ENCODE measurements around the gene CACNA2D3.

The CACNA2D3 gene

DNA sequence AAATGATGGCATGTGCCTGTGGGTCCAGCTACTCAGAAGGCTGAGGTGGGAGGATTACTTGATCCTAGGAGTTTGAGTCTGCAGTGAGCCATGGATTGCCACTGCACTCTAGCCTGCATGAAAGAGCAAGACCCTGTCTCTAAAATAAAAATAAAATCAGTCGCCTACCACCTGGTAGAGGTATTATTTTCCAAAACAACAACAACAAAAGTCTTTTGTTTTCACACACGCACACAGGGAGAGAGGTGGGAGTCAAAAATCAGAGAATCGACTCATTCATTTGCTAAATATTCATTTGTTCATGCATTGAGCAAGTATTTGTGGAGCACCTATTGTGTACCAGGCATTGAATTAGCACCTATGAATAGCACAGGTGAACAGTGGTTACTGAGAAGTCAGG lies 587.4 kb downstream of the CACNA2D3 start:
- Histone ChIP-seq H3K27me3 (ENCODE audit: low read depth) (no peaks in the 10 kb centered on the region), H3K36me3 (replicated peaks) (no peaks in the 10 kb centered on the region), H3K4me1 (peaks cover 51% of the 10 kb centered on the region), H3K4me3 (no peak overlapping the region), H3K9me3 (no peaks in the 10 kb centered on the region)
- DNase-seq (ENCODE audit: low spot score in 2 of 2) = peak; percentile 36 to 75
- in situ Hi-C loops (cut with MboI; ENCODE audit: low sequenced_read_pairs) = no loop called here

DNA sequence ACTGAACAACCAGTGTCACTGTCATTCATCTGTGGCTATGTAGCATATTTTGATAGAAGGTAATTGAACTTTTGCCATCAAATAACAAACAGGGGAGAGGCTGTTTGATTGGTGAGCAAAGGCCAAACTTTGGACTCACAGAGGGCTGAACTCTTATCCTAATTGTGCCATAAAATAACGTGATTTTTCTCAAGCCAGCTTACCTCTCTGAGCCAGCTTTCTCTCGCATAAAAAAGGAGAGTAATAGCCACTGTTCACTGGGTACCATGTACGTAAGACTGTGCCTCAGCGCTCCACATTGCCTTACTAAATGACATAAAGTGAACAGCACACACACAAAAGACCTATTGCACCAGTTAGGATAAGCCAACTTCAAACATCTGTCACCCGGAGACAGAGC lies 588.6 kb downstream of the CACNA2D3 start:
- no peaks in the 10 kb centered on the region for H3K27me3 ChIP-seq (ENCODE audit: low read depth)
- in situ Hi-C loops (cut with MboI; ENCODE audit: low sequenced_read_pairs) = no loop called here
- no peak overlapping the region for H3K4me3 ChIP-seq
- no peaks in the 10 kb centered on the region for H3K36me3 ChIP-seq (replicated peaks)
- no peak for DNase-seq (ENCODE audit: low spot score in 2 of 2)
- H3K4me1 ChIP-seq = peaks cover 40% of the 10 kb centered on the region
- H3K9me3 ChIP-seq = no peaks in the 10 kb centered on the region

DNA sequence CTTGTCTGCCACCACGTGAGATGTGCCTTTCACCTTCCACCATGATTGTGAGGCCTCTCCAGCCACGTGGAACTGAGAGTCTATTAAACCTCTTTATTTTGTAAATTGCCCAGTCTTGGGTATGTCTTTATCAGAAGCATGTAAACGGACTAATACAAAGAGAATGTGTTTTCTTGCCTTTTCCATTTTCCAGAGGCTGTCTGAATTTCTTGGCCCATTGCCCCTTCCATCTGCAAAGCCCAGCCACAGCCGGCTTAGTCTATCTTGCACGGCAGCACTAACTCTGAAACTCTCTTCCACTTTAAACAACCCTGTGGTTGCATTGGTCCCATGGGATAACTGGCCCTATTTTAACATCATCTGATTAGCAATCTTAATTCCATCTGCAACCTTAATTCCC lies 590.2 kb downstream of the CACNA2D3 start:
- H3K27me3 ChIP-seq (ENCODE audit: low read depth) = no peaks in the 10 kb centered on the region
- H3K4me3 ChIP-seq = no peak overlapping the region
- peaks cover 37% of the 10 kb centered on the region for H3K4me1 ChIP-seq
- no peaks in the 10 kb centered on the region for H3K9me3 ChIP-seq
- DNase-seq (ENCODE audit: low spot score in 2 of 2) = peak in 1 of 2 experiments; percentile 34
- H3K36me3 ChIP-seq (replicated peaks) = no peaks in the 10 kb centered on the region
- in situ Hi-C loops (cut with MboI; ENCODE audit: low sequenced_read_pairs) = no loop called here

DNA sequence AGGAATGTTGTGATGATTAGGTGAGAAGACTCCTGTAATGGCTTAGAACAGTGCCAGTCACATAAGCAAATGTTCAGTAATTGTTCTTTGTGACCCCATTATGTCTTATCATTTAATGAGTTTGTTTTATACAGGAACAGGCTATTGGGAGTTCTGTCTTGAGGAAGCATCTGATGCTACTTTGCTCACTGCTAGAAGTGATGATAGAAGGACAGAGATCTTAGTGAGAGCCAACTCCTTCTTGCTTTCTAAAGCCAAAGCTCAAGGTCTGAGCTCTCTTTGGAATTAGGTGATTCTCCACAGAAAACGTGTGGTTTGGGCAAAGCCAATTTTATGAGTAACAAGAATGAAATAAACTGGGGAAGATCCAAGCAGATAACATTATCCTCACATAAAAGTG lies 590.7 kb downstream of the CACNA2D3 start:
- no peak overlapping the region for H3K4me3 ChIP-seq
- in situ Hi-C loops (cut with MboI; ENCODE audit: low sequenced_read_pairs) = no loop called here
- no peaks in the 10 kb centered on the region for H3K36me3 ChIP-seq (replicated peaks)
- DNase-seq (ENCODE audit: low spot score in 2 of 2) = no peak
- no peaks in the 10 kb centered on the region for H3K9me3 ChIP-seq
- H3K4me1 ChIP-seq = peaks cover 32% of the 10 kb centered on the region
- no peaks in the 10 kb centered on the region for H3K27me3 ChIP-seq (ENCODE audit: low read depth)

DNA sequence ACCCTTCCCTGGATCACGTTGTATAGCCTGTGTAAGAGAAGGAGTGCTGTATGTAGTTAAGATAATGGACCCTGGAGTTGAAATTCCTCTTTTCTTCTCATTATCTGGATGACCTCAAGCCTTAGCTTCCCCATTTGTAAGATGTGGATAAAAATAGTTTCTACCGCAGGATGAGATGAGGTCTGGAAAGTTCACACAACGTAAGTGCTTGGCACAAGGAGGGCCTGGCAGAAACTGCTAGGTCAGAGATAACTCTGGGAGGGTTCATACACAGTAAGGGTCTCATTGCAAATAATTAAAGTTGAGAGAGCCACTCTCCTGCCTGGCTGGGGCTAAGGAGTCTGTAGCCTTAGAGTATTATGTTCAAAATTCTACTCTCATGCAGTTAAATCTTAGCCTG lies 591.1 kb downstream of the CACNA2D3 start:
- Histone ChIP-seq H3K4me3 (no peak overlapping the region), H3K4me1 (peaks cover 27% of the 10 kb centered on the region), H3K36me3 (replicated peaks) (no peaks in the 10 kb centered on the region), H3K9me3 (no peaks in the 10 kb centered on the region), H3K27me3 (ENCODE audit: low read depth) (no peaks in the 10 kb centered on the region)
- no peak for DNase-seq (ENCODE audit: low spot score in 2 of 2)
- in situ Hi-C loops (cut with MboI; ENCODE audit: low sequenced_read_pairs) = no loop called here

DNA sequence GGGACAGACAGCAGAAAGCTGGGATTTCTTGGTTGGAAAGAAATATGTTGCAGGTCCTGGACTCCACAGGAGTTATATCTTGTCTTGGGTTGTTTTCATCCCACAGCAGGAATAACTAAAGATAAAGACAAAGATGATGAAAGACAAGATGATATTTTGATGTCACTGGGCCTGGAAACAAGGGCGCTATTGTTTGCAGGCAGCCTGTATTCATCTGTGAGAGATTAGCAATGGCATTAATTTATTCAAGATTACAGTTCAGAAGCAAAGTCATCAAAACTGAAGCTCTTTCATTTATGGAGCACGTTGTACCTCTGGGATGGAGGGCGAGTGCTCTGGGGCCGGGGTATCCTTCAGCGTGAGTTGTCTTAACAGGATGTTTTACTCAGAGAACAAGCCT lies 591.7 kb downstream of the CACNA2D3 start:
- no peaks in the 10 kb centered on the region for H3K36me3 ChIP-seq (replicated peaks)
- H3K4me1 ChIP-seq = peaks cover 23% of the 10 kb centered on the region
- no peaks in the 10 kb centered on the region for H3K27me3 ChIP-seq (ENCODE audit: low read depth)
- in situ Hi-C loops (cut with MboI; ENCODE audit: low sequenced_read_pairs) = no loop called here
- DNase-seq (ENCODE audit: low spot score in 2 of 2) = no peak
- H3K4me3 ChIP-seq = no peak overlapping the region
- no peaks in the 10 kb centered on the region for H3K9me3 ChIP-seq

DNA sequence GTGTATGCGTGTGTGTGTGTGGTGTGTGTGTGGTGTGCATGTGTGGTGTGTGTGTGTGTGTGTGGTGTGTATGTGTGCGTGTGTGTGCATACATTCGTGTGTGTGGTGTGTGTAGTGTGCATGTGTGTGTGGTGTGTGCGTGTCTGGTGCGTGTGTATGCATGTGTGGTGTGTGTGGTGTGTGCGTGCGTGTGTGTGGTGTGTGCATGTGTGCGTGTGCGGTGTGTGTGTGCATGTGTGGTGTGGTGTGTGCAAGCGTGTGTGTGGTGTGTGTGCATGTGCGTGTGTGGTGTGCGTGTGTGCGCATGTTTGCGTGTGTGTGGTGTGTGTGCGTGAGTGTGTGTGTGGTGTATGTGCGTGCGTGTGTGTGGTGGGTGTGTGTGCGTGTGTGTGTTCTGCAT lies 595.2 kb downstream of the CACNA2D3 start:
- in situ Hi-C loops (cut with MboI; ENCODE audit: low sequenced_read_pairs) = no loop called here
- H3K36me3 ChIP-seq (replicated peaks) = no peaks in the 10 kb centered on the region
- no peak overlapping the region for H3K4me3 ChIP-seq
- no peaks in the 10 kb centered on the region for H3K9me3 ChIP-seq
- no peak for DNase-seq (ENCODE audit: low spot score in 2 of 2)
- no peaks in the 10 kb centered on the region for H3K4me1 ChIP-seq
- no peaks in the 10 kb centered on the region for H3K27me3 ChIP-seq (ENCODE audit: low read depth)

DNA sequence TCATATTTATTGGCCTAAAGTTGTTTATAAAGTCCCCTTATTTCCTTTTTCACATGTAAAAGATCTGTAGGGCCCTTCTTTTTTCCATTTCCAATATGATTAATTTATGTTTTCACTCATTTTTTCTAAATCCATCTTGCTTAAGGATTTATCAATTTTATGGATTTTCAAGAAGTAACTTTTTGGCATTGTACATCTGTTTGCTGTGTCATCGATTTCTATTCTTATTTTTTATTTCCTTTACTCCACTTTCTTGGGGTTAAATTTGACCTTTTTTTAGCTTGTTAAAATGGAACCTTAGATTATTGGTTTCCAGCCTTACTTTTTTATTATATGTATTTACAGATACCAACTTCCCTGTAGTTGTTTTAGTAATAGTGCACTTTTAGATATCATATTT lies 597.6 kb downstream of the CACNA2D3 start:
- H3K4me3 ChIP-seq = no peak overlapping the region
- no peak for DNase-seq (ENCODE audit: low spot score in 2 of 2)
- H3K9me3 ChIP-seq = no peaks in the 10 kb centered on the region; the same call in 1 of the 2 replicates
- no peaks in the 10 kb centered on the region for H3K4me1 ChIP-seq
- no peaks in the 10 kb centered on the region for H3K27me3 ChIP-seq (ENCODE audit: low read depth)
- no peaks in the 10 kb centered on the region for H3K36me3 ChIP-seq (replicated peaks)
- in situ Hi-C loops (cut with MboI; ENCODE audit: low sequenced_read_pairs) = no loop called here

DNA sequence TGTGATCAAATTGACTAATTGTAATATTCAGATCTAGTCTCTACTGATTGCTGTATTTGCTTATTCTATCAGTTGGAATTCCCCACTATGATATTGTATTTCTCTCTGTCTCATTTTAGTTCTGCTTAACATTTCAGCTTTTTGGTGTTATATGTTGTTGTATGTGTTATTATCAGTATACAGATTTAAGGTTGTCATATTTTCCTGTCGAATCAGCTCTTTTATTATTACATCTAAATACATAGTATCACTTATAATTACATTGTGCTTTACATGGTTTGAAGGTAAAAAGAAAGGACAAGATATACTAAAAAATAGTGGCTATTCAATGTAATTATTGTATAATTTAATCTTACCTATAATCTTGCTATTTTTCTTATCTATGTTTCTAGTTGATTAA lies 598.3 kb downstream of the CACNA2D3 start:
- in situ Hi-C loops (cut with MboI; ENCODE audit: low sequenced_read_pairs) = no loop called here
- peaks cover 2% of the 10 kb centered on the region for H3K9me3 ChIP-seq
- no peaks in the 10 kb centered on the region for H3K36me3 ChIP-seq (replicated peaks)
- no peaks in the 10 kb centered on the region for H3K4me1 ChIP-seq
- DNase-seq (ENCODE audit: low spot score in 2 of 2) = no peak
- no peaks in the 10 kb centered on the region for H3K27me3 ChIP-seq (ENCODE audit: low read depth)
- H3K4me3 ChIP-seq = no peak overlapping the region

DNA sequence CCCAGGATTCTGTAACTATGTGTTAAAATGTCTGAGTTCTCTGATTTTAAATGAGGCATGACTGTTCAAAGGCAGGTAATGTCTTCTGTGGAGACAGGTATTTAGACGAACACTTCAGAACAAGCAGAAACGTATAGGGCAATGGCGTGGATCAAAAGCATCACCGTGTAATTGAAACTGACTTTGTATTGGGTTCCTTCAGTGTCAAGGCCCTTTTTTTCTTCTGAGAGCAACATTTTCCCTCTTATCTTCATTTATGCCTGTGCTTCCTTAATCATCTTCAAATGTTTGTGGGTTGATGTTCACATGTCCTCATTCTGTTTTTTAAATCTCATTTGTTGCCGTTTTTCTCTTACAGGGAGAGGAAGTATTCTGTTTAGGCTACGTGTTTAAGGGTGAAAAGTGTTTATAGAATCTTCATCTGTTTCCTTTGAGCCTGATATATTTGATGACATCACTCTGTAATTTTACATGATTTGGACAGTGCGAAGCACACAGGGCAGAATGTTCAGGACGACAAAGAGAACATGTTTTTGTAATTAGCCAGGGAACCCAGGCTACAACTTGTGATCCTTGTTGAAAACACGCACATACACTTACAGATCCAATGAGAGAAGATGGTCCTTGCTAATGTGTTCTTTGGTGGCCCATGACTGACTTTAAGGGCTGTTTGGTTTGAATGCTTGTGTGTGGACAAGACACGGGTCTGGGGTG lies 609.5 kb downstream of the CACNA2D3 start:
- 0 out of 2 replicates have a peak, but pooled peaks cover 9% of the 10 kb centered on the region for H3K9me3 ChIP-seq
- in situ Hi-C loops (cut with MboI; ENCODE audit: low sequenced_read_pairs) = no loop called here
- DNase-seq (ENCODE audit: low spot score in 2 of 2) = no peak
- H3K4me3 ChIP-seq = no peak overlapping the region
- H3K4me1 ChIP-seq = no peaks in the 10 kb centered on the region
- H3K36me3 ChIP-seq (replicated peaks) = no peaks in the 10 kb centered on the region
- no peaks in the 10 kb centered on the region for H3K27me3 ChIP-seq (ENCODE audit: low read depth)

DNA sequence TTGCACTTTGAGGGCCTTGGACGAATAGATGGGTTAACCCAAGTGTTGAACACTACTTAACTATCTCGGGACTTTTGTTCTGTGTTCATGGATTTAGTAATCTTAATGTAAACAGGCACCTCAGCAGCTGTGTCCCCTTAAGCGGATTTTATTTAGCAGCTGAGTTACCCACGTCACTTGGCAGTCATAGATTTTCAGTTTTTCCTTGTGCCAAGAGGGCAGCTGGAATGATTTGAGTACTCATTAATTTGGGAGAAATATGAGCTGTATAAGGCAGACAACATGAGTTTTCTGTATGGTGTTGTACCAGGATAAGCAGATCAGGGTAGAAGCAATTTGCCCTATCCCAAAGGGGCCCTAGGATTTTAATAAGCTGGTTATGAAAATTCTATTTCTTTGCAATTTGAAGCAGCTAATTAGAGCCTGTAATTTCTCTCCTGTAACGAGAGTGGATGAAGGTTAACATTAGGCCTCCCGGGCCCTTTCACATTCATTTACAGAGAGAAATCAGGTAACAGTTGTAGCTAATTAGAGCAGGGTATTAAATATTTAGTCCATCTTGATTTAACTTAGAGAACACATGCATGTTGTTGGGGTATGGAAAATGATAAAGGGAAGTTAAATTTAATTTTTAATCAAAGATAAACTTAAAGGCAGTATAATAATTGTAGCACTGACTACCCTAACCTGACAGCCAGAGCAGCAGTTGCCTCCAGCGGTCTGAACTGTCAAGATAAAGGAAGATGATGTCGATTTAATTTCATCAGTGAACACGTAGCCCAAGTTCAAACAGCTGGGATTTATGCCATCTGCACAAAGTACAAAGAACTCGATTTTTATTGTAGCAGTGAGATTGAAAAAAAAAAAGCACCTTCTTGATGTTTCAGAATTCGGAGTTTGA lies 611.0 kb downstream of the CACNA2D3 start:
- DNase-seq (ENCODE audit: low spot score in 2 of 2) = no peak
- Histone ChIP-seq H3K4me1 (no peaks in the 10 kb centered on the region), H3K27me3 (ENCODE audit: low read depth) (no peaks in the 10 kb centered on the region), H3K4me3 (no peak overlapping the region), H3K9me3 (0 out of 2 replicates have a peak, but pooled peaks cover 5% of the 10 kb centered on the region), H3K36me3 (replicated peaks) (no peaks in the 10 kb centered on the region)
- in situ Hi-C loops (cut with MboI; ENCODE audit: low sequenced_read_pairs) = no loop called here

DNA sequence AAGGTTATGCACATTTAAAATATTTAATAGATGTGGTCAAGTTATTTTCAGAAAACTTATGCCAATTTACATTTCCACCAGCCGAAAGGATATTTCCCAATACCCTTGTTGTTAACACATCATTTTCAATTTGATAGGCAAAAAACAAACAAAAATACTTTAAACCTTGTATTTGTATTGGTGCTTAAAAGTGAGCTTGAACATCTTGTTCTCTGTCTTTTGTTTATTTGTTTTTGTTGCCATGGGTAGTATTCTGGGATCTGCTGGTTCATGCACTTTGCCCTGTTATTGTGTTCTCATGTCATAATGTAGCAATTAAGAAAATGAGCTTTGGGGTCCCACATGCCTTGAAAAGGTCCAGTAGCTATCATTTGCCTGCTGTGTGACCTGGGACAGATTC lies 614.1 kb downstream of the CACNA2D3 start:
- no peaks in the 10 kb centered on the region for H3K27me3 ChIP-seq (ENCODE audit: low read depth)
- H3K4me1 ChIP-seq = no peaks in the 10 kb centered on the region
- no peak overlapping the region for H3K4me3 ChIP-seq
- no peaks in the 10 kb centered on the region for H3K36me3 ChIP-seq (replicated peaks)
- no peak for DNase-seq (ENCODE audit: low spot score in 2 of 2)
- in situ Hi-C loops (cut with MboI; ENCODE audit: low sequenced_read_pairs) = no loop called here
- no peaks in the 10 kb centered on the region for H3K9me3 ChIP-seq

DNA sequence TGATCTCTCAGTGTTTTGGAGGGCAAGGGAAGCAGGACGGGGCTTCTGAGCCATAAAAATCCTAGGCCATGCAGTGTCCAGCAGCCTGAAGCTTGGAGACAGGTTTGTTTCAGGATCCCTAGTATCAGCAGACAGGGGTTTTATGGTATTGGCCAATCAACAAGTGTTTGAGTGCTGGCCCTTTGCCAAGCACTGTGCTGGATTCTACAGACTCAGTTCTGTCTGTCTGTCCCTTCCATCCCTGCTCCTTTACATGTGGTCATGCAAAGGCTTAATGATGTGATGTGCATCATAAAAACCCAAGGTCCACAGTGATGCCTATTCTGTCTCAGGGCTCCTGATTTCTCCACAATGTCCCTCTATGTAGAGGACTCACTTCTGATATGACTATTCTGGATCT lies 621.4 kb downstream of the CACNA2D3 start:
- Histone ChIP-seq H3K27me3 (ENCODE audit: low read depth) (no peaks in the 10 kb centered on the region), H3K9me3 (no peaks in the 10 kb centered on the region), H3K4me1 (no peaks in the 10 kb centered on the region), H3K36me3 (replicated peaks) (no peaks in the 10 kb centered on the region), H3K4me3 (no peak overlapping the region)
- in situ Hi-C loops (cut with MboI; ENCODE audit: low sequenced_read_pairs) = no loop called here
- no peak for DNase-seq (ENCODE audit: low spot score in 2 of 2)

DNA sequence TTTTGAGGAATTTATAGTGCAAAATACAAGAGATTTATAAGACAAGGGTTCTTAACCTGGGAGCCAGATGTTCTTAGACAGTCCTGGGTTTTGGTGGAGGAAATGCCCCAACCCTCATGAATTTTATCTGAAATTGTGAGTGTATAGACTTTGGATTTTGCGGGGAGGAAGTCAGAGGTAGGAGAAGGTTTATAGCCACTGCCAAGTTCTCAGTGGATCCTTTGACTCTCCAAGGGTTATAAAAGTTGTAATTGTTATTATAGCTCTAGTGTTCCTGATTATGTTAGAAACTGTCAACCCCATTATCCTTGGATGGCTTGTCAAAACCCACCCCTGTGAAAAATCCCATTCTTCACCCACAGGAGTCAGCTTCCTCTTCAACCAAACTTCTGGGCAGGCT lies 621.9 kb downstream of the CACNA2D3 start:
- no peak for DNase-seq (ENCODE audit: low spot score in 2 of 2)
- Histone ChIP-seq H3K4me3 (no peak overlapping the region), H3K36me3 (replicated peaks) (no peaks in the 10 kb centered on the region), H3K4me1 (no peaks in the 10 kb centered on the region), H3K27me3 (ENCODE audit: low read depth) (no peaks in the 10 kb centered on the region), H3K9me3 (no peaks in the 10 kb centered on the region)
- in situ Hi-C loops (cut with MboI; ENCODE audit: low sequenced_read_pairs) = no loop called here

Data from HAP-1 (cell line).